ENCODE data around the gene LIMS1.

DNA sequence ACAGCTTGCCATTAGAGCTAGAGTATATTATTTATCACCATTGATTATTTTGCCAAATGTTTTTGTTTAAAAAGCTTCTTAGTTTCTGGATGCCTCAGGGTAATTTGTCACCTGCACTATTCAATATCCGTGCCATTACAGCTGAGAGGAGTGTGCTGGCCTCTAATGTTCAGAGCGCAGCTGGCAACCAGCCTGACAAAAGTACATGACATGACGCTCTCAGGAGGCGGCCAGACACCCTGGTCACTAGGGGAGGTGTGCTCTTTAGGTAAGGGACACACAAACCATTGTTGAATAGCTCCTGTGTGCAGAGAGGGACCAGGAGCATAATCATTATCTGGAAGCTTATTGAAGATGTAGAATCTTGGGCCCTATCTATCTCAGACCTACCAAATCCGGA, 20.3 kb downstream of the LIMS1 start:
- TF ChIP-seq CTCF (optimal IDR thresholded peaks at IDR 0.05 in 1 of 3, IDR thresholded peaks at IDR 0.05 in 1 of 3, conservative IDR thresholded peaks at IDR 0.05 in 1 of 3; ENCODE audit: extremely low read depth in 1 of 3, insufficient read depth in 2 of 3, low read length in 3 of 3) (no peak), EZH2 (IDR thresholded peaks at IDR 0.05; ENCODE audit: low read length) (no peak)
